Measurements from ENCODE around the gene EDRF1.

The EDRF1 gene

DNA sequence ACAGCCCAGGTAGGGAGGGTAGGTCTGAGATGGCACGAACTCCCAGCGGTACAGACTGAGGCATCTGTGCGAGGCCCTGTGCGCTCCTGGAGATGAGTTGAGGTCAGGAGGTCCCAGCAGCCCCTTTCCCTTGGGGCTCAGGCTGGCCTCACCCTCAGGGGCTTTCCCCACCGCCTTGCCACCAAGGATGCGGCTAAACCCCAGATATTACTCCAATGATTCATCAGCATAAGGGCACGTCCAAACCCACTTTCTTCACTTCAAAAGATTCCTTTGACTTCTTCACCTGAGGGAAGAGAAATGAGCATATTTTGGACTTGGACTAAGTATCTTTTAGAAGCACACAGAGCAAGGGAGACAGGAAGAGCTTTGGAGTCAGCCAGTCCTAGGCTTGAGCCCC is 83.2 kb downstream of the EDRF1 start:
- TF ChIP-seq, protein P1, sequence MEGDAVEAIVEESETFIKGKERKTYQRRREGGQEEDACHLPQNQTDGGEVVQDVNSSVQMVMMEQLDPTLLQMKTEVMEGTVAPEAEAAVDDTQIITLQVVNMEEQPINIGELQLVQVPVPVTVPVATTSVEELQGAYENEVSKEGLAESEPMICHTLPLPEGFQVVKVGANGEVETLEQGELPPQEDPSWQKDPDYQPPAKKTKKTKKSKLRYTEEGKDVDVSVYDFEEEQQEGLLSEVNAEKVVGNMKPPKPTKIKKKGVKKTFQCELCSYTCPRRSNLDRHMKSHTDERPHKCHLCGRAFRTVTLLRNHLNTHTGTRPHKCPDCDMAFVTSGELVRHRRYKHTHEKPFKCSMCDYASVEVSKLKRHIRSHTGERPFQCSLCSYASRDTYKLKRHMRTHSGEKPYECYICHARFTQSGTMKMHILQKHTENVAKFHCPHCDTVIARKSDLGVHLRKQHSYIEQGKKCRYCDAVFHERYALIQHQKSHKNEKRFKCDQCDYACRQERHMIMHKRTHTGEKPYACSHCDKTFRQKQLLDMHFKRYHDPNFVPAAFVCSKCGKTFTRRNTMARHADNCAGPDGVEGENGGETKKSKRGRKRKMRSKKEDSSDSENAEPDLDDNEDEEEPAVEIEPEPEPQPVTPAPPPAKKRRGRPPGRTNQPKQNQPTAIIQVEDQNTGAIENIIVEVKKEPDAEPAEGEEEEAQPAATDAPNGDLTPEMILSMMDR (IDR thresholded peaks at IDR 0.05; ENCODE audit: low read depth, low read length, missing control alignments): no peak
- DNase-seq (ENCODE audit: low read depth): no peak
- in situ Hi-C loops (cut with HindIII; ENCODE audit: low sequenced_read_pairs): no loop called here
- no peak overlapping the region for H3K4me3 ChIP-seq (ENCODE audit: low read depth, low read length)

- TF ChIP-seq, protein P1 (IDR thresholded peaks at IDR 0.05; ENCODE audit: low read depth, low read length, missing control alignments): no peak
- H3K4me3 ChIP-seq (ENCODE audit: low read depth, low read length): no peak overlapping the region
- in situ Hi-C loops (cut with HindIII; ENCODE audit: low sequenced_read_pairs): no loop called here
- no peak for DNase-seq (ENCODE audit: low read depth)
Observed at GRCh38 chr10:125808047-125808446, 88.5 kb downstream of the EDRF1 start.

GRCh38 chr10:125811251-125811650 is 91.7 kb downstream of the EDRF1 start:
- in situ Hi-C loops (cut with HindIII; ENCODE audit: low sequenced_read_pairs): no loop called here
- TF ChIP-seq, protein P1 (IDR thresholded peaks at IDR 0.05; ENCODE audit: low read depth, low read length, missing control alignments): no peak
- no peak overlapping the region for H3K4me3 ChIP-seq (ENCODE audit: low read depth, low read length)
- no peak for DNase-seq (ENCODE audit: low read depth)

GRCh38 chr10:125812128-125812750 is 92.7 kb downstream of the EDRF1 start:
- no peak overlapping the region for H3K4me3 ChIP-seq (ENCODE audit: low read depth, low read length)
- TF ChIP-seq, protein P1 (IDR thresholded peaks at IDR 0.05; ENCODE audit: low read depth, low read length, missing control alignments): no peak
- DNase-seq (ENCODE audit: low read depth): peak; percentile 40
- in situ Hi-C loops (cut with HindIII; ENCODE audit: low sequenced_read_pairs): no loop called here
